LNCaP clone FGC (cell line): ENCODE results near the gene ANGPTL8.

Experiments used
- DNase-seq: peaks from one replicate; pipeline ENCODE4 v3.0.0-alpha.2; 2011; ENCODE audit warnings: low read depth
- H3K4me3 ChIP-seq: 2 replicates; pipeline ENCODE4 v1.5.1; 2011; ENCODE audit warnings: mild to moderate bottlenecking, low read depth, low read length, control low read depth
- CTCF ChIP-seq: IDR thresholded peaks from 2 replicates; pipeline ENCODE4 v1.5.1; 2012; ENCODE audit warnings: mild to moderate bottlenecking; ENCODE audit not compliant: control insufficient read depth, insufficient read depth; ENCODE audit errors: extremely low read depth

The ANGPTL8 gene

GRCh38 chr19:11194656-11195558 is 44.5 kb upstream of the ANGPTL8 start:
- DNase-seq, result no peak
- TF ChIP-seq CTCF, result no peak
- no peak overlapping the region for H3K4me3 ChIP-seq

- no peak for DNase-seq
- TF ChIP-seq CTCF, result no peak
- no peak overlapping the region for H3K4me3 ChIP-seq
These were observed 43.7 kb upstream of the ANGPTL8 start for GRCh38 chr19:11195681-11196080.

- no peak for TF ChIP-seq CTCF
- no peak for DNase-seq
- H3K4me3 ChIP-seq, result peak overlapping the region; percentile 81
These were observed 42.8 kb upstream of the ANGPTL8 start for GRCh38 chr19:11196406-11197287.

GRCh38 chr19:11197291-11198174 is 41.9 kb upstream of the ANGPTL8 start, which contains the start of gene KANK2:
KANK2 (minus strand) TSS chr19:11197545; CDS start chr19:11194511, 3,034 bp downstream.
- H3K4me3 ChIP-seq, result peak within 1 kb of the TSS; percentile 81
- no peak; the same call in 1 of the 2 replicates for TF ChIP-seq CTCF
- peak; percentile 78 for DNase-seq

GRCh38 chr19:11198175-11198534 is 41.3 kb upstream of the ANGPTL8 start:
- H3K4me3 ChIP-seq, result peak overlapping the region; percentile 81
- DNase-seq, result no peak
- TF ChIP-seq CTCF, result no peak

GRCh38 chr19:11198769-11199424 is 40.5 kb upstream of the ANGPTL8 start:
- DNase-seq, result no peak
- H3K4me3 ChIP-seq, result no peak overlapping the region
- TF ChIP-seq CTCF, result no peak
